Activated T-cell treated with anti-CD3 and anti-CD28 coated beads, Interleukin-2, amount 50 U/mL, for 1 hour (primary cell): Measurements from ENCODE around the gene FSTL4.
"Not testable (repeated sequence)": the region's sequence is repeated elsewhere in the genome, so short reads cannot be mapped to it uniquely, and the experiment has no call there.

Experiments
- DNase-seq: peaks from one replicate; pipeline ENCODE4 v3.0.0-alpha.2; 2020

Gene FSTL4

DNA sequence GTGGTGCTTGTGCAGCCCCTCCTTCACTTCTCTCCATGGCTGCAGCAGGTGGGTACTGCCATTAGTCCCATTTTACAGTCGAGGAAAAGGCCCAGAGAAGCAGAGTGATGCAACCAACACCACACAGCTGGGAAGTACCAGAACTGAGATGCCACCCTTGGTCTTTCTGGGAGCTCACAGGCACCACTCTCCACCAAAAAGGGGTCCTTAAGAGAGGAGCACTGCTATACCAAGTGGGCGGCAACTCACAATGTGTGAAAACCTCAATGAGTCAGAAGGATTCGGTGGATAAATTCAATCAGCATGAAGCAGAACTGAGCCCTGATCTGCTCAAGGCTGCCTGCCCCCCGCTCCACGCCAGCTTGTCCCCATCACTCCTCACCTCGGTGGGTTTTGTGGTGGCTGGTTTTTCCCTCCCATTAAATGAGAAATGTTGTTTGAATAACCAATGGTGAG is 213.7 kb downstream of the FSTL4 start:
- no peak for DNase-seq

DNA sequence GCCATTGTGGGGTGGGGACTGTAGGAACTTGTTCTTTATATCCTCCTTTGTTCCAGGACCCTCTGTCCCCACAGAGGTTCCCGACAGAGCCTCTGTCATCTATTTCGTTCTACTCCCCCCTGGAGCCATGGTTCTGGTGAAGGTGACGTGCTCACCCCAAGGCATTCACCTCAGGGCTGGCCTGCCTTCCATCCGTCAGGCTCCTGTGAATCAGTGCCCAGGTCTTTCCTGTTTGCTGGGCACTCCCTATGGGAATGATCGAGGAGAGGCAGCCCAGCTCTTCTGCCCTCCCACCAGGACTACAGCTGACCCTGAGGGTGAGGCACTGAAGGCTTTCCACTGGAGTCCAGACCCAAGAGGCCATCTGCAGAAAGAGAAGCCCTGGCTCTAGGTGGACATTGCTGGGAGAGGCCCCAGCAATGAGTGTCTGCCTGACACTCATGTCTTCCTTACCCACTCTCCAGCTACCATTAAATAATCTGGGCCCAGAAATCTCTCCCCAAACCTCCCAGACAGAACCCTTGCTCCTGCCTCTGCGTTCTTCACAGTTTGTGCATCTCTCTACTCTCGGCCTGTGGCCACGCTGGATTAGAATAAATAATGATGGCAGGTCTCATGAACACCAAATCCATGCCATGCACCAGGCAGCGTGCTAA is 214.2 kb downstream of the FSTL4 start:
- DNase-seq = no peak

DNA sequence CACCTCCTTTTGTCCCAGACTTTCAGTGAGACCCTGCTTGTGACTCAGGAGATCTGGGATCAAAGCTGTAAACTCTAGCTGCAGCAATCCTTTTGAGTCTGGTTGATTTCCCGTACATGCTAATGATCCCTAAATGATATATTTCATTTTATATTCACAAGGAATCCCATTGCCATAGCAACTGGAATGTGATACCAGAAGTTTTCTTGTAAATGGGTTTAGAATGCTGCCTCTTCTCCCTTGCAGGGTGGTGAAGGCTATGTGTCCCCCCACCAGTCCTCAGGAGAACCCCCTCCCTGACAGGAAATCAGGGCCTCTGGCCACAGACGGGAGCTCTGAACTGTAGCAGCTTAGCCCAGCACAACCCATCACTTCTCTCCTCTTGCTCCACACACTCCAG is 215.0 kb downstream of the FSTL4 start:
- no peak for DNase-seq

DNA sequence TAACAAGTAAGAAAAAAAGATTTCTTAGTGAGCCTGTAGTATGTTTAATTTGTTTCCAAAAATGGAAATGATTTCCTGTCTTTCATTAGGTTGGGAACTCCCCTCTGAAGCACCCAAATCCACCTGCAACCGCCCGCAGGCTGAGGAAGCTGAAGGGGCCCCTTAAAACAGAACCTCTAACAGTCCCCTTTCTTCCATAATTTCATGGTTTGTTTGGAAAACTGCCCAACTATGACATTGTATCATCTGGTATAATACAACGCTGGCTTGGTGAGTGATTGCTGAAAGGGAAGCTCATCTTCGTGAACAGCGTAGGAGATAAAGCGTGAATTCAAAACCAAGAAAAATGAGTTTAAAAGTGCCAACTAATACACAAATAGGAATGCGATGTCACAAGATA is 215.5 kb downstream of the FSTL4 start:
- DNase-seq = no peak

DNA sequence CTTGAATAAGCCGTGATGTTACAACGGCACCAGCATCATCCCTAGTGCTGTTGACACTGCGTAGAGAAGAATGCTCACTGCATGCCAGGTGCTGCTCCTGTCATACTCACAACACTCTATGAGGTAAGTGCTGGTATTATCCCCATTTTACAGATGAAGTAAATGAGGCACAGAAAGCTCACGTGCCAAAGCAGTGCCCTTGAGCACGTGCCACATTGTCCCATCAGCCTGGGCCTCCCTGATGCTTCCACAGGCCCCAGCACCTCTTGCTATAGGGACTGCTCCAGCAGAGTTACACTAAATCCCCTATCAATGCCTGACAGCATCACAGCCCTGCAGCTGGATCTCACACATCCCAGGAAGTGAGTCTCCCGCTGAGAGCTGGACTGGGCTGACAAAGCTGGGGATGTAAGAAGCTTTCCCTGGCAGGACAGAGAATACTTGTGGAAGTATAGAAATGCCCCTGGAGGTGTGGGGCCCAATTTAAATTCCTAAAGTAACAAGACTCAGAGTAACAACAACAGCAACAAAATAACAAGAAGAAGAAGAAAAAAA is 216.1 kb downstream of the FSTL4 start:
- DNase-seq = no peak

DNA sequence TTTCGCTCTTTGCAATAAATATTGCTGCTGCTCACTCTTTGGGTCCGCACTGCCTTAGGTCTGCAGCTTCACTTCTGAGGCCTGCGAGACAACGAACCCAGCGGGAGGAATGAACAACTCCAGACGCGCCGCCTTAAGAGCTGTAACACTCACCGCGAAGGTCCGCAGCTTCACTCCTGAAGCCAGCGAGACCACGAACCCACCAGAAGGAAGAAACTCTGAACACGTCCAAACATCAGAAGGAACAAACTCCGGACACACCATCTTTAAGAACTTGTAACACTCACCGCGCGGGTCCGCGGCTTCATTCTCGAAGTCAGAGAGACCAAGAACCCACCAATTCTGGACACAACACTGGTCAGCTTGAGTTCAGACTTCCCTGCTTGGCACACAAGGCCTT is 217.1 kb downstream of the FSTL4 start:
- not testable (repeated sequence) for DNase-seq

DNA sequence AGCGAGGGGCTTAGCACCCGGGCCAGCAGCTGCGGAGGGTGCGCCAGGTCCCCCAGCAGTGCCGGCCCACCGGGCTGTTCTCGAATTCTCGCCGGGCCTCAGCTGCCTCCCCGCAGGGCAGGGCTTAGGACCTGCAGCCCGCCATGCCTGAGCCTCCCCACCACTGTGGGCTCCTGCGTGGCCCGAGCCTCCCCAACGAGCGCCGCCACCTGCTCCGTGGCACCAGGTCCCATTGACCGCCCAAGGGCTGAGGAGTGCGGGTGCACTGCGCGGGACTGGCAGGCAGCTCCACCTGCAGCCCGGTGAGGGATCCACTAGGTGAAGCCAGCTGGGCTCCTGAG is 217.9 kb downstream of the FSTL4 start:
- DNase-seq = not testable (repeated sequence)

DNA sequence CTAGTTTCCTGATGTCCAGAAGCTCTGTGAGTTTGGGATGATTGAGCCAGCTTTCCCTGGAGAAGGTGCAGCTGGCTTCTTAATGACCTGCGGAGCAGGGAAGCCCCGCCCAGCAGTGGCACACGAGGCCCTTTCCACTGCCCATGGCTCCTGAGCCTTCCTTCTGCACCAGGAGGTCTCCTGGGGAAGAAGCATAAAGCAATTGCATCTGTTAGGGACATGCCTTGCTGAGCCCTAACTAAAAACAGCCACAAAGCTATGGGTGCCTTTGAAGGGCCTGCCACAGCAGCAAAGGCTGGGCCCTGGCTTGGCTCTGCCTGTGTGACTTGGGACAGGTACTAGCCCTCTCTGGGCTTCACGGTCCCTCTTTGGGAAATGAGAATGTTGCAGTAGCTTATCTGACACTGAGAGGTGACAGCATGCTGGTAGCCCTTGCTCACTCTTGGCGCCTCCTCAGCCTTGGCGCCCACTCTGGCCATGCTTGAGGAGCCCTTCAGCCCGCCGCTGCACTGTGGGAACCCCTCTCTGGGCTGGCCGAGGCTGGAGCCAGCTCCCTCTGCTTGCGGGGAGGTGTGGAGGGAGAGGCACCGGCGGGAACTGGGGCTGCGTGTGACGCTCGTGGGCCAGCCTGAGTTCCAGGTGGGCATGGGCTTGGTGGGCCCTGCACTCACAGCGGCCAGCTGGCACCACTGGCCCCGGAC is 218.4 kb downstream of the FSTL4 start:
- DNase-seq = no peak

DNA sequence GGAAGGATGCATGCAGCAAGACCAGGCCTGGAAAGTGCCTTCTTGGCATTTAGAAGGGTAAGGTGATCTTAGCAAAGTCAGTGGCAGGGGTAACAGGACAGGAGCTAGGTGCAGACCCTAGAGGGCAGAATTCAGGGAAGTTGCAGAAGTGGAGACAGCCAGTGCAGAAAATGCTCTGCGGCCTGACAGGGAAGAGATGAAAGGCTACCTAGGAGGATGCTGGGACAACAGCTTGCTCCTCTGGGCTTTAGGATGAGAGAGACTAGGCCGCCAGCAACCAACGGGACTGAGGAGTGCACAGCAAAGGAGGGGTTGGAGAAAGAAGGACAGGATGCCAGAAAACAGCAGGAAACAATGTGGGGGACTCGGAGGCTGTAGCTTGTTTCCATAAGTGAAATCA is 219.9 kb downstream of the FSTL4 start:
- DNase-seq = no peak

DNA sequence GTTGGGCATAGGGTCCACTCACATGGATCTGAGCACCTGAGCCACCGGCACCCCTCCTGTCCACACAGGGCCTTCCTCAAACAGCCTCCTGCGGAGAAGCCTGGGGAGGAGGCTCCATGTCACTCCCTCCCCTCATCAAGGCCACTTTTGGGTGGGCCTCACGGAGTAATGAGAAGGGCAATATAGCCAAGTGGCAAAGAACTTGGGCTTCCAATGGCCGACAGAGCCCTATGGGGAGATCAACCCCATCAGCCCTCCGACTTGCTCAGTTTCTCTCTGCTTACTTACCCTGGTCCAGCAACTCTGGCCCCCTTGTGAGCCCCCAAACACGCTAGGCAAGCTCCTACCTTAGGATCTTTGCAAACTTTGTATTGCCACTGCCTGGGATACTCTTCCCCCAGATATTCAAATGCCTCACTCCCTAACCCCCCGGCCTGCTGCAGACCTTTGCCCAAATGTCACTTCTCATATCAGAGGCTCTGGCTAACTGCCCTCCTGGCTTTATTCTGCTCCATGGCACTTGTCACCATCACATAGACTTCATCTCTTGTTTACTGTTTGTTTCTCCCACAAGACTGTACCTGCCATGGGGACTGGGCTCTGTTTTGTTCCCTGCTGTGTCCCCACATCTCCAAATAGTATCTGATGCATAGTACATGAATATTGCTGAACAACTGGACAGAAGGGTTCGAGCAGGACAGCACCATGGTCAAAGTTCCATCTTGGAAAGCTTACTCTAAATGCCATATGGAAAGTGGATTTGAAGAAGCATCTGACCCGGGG is 220.8 kb downstream of the FSTL4 start:
- DNase-seq = no peak

DNA sequence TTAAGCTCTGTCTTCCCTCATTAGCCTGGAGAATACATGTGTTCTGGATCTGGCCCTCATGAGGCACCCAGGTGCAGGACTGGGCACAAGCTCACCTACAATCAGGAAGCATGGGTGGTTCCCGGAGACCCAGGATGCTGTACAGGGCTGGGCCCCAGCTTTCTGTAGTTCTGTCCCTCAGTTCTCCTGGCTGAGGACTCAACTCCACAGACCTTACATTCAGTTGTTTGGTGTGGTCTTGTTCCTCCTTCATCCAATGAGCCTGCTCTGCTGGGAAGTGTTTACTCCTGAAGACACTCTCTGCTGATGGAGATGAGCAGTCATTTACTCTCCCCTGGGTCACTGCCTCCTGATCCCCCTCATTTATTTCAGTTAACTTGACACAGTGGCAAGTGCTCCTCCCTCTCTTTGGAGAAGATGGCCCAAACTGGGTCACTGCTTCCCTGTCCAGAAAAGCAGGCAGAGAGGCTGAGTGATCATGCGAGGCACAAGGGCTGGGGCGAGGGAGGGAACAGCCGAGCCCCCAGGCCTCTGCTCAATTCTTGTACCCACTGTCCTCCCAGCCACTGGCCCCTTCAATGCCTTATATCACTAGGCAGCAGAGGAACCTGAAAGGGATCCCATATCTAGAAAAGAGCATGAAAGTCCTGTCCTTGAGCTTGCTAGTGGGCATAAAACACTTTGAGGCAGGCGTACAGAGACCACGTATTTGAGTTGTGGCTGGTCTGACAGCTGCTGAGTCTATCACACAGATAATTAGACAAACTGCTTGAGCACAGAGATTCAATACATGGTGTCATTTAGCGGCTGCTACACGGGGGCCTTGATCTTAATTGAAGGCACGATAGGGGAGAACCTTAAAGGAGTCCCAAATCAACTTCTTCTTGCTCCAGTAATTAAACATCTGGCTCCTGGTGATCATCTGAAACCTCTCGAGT is 221.7 kb downstream of the FSTL4 start:
- no peak for DNase-seq

DNA sequence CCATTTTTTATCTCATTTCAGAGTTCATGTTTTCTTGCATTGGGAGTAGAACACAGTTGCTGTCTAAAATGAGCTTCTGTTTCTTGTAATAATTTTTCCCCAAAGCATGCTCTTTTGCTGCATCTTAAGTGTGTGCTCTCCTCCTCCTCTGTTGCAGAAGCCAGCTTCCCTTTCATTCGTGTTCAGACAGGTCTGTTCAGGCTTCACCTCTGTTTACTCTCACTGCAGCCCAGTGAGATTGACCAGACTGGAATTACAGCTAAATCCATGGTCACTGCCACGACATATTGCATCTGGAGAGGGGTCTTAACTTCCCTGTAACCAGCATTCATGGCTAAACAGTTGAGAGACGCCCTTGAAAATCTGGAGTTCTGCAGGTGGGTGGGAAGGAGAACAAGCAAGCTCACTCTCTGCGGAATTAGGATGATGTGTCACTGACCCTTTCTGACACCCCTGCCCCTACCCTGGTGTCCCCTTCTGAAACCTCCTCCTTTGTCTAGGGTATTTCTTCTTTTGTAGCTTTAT is 223.2 kb downstream of the FSTL4 start:
- DNase-seq = no peak

DNA sequence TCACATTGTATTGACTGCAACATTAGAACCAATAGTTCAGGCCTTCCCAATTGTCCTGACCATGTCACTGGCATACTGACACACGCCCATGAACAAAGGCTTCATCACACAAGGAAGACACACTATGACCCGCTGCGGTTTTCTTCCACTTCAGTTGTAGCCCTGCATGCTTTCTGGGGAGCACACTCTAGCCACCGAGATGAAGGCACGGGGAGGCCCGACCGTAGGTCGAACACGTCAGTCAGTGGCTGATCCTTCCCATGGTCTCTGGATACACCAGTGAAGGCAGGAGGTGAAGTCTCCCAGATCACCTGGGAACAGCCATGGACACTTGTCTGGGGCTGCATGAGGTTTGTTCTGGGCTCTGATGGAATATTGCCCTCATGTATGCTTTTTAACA is 224.7 kb downstream of the FSTL4 start:
- DNase-seq = no peak

DNA sequence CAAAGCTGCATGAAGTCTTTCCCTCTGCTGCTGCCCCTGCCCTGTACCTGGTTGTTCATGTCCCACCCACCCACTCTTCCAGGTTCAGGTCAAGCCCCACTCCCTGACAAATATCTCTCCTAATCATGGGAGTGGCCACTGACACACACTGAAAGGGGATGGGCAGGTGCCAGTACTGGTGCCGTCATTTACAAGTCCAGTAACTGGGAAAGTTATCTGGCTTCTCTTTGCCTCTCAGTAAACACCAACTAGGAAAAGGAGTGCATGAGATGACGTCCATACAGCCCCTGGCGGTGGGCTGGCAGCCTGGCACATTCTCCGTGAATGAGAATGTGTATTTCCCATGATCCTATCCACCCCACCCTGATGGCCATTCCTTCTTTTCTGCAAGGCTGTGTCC is 225.2 kb downstream of the FSTL4 start:
- DNase-seq = no peak

DNA sequence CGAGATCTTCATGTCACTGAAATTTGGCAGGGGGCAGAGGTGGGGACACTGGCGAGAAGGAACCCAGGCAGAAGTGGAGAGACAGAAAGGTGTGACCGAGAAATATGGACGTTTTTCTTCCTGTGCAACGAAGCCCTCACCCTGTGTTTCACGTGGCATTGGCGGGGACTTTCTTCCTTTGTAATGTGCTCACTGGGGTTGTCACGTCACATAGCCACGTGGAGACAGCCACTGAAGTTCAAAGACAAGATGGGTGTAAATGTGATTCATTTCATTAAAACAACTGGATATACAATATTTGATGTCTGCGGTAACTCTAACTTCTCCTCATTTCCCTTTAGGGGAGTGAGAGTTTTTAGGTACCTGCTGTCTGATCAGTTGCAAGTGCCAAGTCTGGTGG is 225.7 kb downstream of the FSTL4 start:
- DNase-seq = no peak

DNA sequence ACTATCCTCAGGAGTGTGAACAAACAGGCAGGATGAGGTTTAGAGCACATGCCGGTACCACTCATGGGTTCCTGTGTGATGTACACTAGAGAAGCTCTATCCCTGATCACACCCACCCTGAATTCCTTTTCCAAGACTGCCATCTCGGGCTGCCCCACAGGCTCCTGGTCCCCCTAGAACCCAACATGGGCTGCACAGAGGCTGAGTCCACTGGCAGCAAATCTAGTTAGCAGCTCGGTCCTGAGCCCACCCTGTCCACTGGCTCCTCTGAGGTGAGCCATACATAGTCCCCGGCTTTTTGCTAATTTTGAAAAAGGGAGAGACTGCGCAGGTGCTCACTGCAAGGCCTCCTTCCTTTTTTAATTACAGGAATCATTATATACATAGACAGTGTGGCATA is 227.0 kb downstream of the FSTL4 start:
- no peak for DNase-seq

DNA sequence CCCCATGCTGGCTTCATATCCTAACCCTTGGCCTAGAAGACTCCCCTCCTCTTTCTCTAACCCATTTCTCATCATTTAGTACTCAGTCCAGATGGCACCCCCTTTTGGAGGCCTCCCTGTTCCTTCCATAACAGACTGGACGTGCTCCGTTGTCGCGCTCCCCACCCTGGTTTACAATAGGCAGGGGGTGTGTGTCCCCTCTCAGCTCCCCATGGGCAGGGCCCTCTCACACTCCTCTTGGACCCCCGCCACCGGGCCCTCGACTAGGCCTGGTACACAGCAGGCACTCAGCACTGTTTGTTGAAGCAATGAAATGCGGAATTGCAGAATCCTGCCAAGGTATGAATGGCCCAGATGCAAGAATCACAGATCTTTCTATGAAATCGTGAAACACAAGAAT is 227.4 kb downstream of the FSTL4 start:
- no peak for DNase-seq

DNA sequence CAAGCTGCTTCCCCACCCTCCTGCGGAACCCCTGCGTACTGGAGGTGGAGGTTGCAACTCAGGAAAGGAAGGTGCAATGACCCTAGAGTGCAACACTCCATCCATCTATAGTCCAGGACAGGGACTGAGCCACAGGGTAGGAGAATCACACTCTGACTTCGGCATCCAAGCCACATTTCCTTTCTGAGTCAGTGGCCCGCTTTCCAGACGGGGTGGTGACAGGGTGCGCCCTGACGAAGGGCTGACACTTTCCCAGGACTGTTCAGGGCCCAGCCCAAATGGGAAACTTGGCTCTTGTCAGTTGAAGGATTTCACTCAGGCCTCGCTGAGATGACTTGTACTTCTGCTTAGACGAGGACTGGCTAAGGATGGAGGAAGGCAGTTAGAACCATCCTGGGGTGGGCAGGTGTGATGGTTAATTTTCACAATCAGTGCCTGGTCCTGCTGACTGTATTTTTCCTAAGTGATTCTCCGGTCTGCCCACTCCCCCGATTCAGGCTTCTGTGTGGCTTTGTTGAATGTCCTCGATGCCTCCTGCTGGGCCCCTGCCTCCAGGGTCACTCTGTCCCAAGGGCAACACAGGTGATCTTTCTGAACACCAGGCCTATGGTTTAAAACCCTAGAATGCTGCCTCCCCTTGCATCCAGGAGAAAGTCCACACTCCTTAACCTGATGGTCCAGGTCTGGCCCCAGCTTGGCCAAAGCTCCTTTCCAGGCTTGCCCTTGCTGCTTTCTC is 228.1 kb downstream of the FSTL4 start:
- DNase-seq = no peak

DNA sequence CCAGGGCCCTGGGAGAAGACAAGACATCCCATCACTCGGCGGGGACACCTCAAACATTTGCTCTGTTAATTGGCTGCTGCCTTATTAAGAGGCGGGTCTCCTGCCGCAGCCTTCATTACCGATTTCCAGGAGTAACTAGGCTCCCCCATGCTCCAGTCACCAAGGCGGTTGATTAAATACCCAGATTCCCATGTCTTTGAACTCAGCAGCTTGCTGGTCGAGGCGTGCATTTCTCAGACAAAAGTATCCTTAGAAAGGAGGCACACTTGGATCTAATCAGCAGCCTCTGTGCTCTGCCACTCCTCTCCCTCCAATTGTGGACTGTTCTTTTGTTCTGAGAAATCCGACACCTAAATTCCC is 228.8 kb downstream of the FSTL4 start:
- no peak for DNase-seq

DNA sequence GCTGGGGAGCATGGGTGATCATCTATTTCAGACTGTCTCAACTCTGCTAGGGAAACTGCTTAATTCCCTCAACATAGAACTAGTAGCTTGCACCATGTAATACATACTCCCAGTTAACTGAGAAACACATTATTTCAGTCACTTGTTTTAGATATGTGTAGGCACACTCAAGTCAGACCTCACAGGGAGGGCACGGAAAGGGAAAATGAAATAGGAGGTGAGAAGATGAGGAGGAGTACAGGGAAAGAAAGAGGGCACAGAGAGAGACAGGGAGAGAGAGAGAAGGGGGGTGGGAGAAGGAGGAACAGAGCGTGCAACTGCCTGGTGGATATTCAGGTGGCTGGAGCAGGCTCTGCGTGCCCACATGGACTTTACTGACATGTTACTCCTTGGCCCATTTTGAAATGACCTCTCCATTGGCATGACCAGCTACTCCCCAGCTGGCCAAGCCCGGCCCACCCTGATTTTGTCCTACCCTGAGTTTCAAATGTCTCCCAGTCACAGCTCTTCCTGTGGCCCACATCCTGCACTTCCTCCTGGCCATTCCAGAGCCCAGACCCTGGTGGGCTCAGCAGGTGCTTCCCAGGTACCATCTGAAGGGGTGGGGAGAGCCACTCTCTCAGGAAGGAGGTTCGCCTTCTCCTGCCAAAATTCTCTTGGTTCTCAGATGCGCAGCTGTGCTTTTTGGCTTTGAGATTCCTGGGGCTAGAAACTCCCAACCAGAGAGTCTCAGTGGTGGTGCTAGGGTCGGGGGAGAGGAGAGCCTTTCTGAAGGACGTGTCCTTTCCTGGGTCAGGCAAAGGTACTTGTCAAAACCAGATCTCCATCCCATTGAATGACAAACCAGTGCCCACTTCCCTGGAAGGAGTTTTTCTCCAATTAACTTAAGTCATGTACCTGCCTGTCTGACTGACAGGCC is 229.4 kb downstream of the FSTL4 start:
- DNase-seq = no peak
